Neural cell (in vitro differentiated cells): ENCODE measurements around the gene CXCL16. TPM values are rescaled to one million over a fixed set of nuclear protein-coding genes. Genes with fewer than 3 reads are reported as not detected.

Experiments used
- H2AFZ ChIP-seq: fragments of 200-600, 300-800 bp; sonication (generic), shearing (Covaris generic); 2 replicates; pipeline ENCODE4 v1.6.0; 2014; ENCODE audit warnings: low read depth, mild to moderate bottlenecking, antibody characterized with exemption, low read length, moderate library complexity
- H3F3A ChIP-seq: fragments of 200-600 bp; shearing (Covaris generic); 2 replicates; pipeline ENCODE4 v1.6.1; 2016; ENCODE audit warnings: mild to moderate bottlenecking, moderate library complexity, mixed read lengths, antibody characterized with exemption, low read length; ENCODE audit not compliant: insufficient read depth, poor library complexity, severe bottlenecking
- H3K27ac ChIP-seq: fragments of 200-600, 300-800 bp; sonication (generic), shearing (Covaris generic); 2 replicates; pipeline ENCODE4 v1.5.1; 2014; ENCODE audit warnings: mild to moderate bottlenecking, low read length, moderate library complexity
- H3K27me3 ChIP-seq: fragments of 300-800, 200-600 bp; sonication (generic), shearing (Covaris generic); 2 replicates; pipeline ENCODE4 v1.6.0; 2014; ENCODE audit warnings: mild to moderate bottlenecking, low read depth, low read length, moderate library complexity; ENCODE audit not compliant: insufficient read depth
- H3K36me3 ChIP-seq: fragments of 300-800, 200-600 bp; sonication (generic), shearing (Covaris generic); 2 replicates; pipeline ENCODE4 v1.5.1; 2014; ENCODE audit warnings: mild to moderate bottlenecking, antibody characterized with exemption, low read length, moderate library complexity; ENCODE audit not compliant: insufficient read depth
- H3K4me2 ChIP-seq: fragments of 300-800, 200-600 bp; sonication (generic), shearing (Covaris generic); 2 replicates; pipeline ENCODE4 v1.6.0; 2014; ENCODE audit warnings: mild to moderate bottlenecking, low read length
- H3K4me3 ChIP-seq: fragments of 300-800, 200-600 bp; sonication (generic), shearing (Covaris generic); 2 replicates; pipeline ENCODE4 v1.5.1; 2014; ENCODE audit warnings: mild to moderate bottlenecking, low read length, moderate library complexity
- H3K79me2 ChIP-seq: fragments of 200-600 bp; shearing (Covaris generic); replicated peaks from 2 replicates; pipeline ENCODE4 v1.6.0; 2014; ENCODE audit warnings: mild to moderate bottlenecking, low read length, moderate library complexity; ENCODE audit not compliant: insufficient read depth
- H3K9ac ChIP-seq: fragments of 300-800, 200-600 bp; sonication (generic), shearing (Covaris generic); 2 replicates; pipeline ENCODE4 v1.6.1; 2016; ENCODE audit warnings: mild to moderate bottlenecking, low read length, mixed read lengths
- H3K9me2 ChIP-seq: fragments of 200-600 bp; shearing (Covaris generic); 2 replicates; pipeline ENCODE4 v1.6.1; 2016; ENCODE audit warnings: mild to moderate bottlenecking, low read length, mixed read lengths; ENCODE audit not compliant: insufficient read depth
- H3K9me3 ChIP-seq: fragments of 200-600, 300-800 bp; sonication (generic), shearing (Covaris generic); 2 replicates; pipeline ENCODE4 v1.6.1; 2016; ENCODE audit warnings: mild to moderate bottlenecking, mixed run types, low read length, moderate library complexity, mixed read lengths
- H4K20me1 ChIP-seq: fragments of 200-600 bp; shearing (Covaris generic); 2 replicates; pipeline ENCODE4 v1.6.1; 2016; ENCODE audit warnings: mild to moderate bottlenecking, mixed run types; ENCODE audit not compliant: insufficient read depth
- EP300 ChIP-seq: fragments of 450-650 bp; conservative IDR thresholded peaks from 2 replicates; pipeline ENCODE4 v1.6.1; 2014; ENCODE audit warnings: antibody characterized with exemption, mild to moderate bottlenecking, moderate library complexity; ENCODE audit not compliant: poor library complexity, severe bottlenecking
- EZH2 ChIP-seq: fragments of 200-600, 300-800 bp; shearing (Covaris generic), sonication (generic); IDR thresholded peaks from 2 replicates; pipeline ENCODE4 v1.6.1; 2014; ENCODE audit warnings: antibody characterized with exemption, low read length, borderline replicate concordance, mild to moderate bottlenecking; ENCODE audit not compliant: insufficient read depth, poor library complexity, severe bottlenecking
- MXI1 ChIP-seq: fragments of 450-650 bp; conservative IDR thresholded peaks from 2 replicates; pipeline ENCODE4 v1.6.1; 2014; ENCODE audit warnings: antibody characterized with exemption, mild to moderate bottlenecking; ENCODE audit not compliant: poor library complexity, severe bottlenecking
- POLR2AphosphoS5 ChIP-seq: IDR thresholded peaks from 2 replicates; pipeline ENCODE4 v1.6.1; 2012
- RAD21 ChIP-seq: fragments of 450-650 bp; conservative IDR thresholded peaks from 2 replicates; pipeline ENCODE4 v1.6.1; 2014; ENCODE audit warnings: antibody characterized with exemption, mild to moderate bottlenecking, moderate library complexity
- SMC3 ChIP-seq: fragments of 450-650 bp; conservative IDR thresholded peaks from 2 replicates; pipeline ENCODE4 v1.6.1; 2014; ENCODE audit warnings: antibody characterized with exemption, mild to moderate bottlenecking, moderate library complexity; ENCODE audit not compliant: poor library complexity
- TAF1 ChIP-seq: IDR thresholded peaks from 2 replicates; pipeline ENCODE4 v1.6.1; 2012; ENCODE audit warnings: low read depth
- polyA plus RNA-seq: library from polyadenylated mRNA; depleted of rRNA; stranded (reverse); fragments of >200 nt; gene quantifications from 2 replicates; pipeline ENCODE4 v1.2.3, GENCODE V29; 2014
- TF ChIP-seq, protein P1 (sequence below): fragments of 450-650 bp; IDR thresholded peaks from 2 replicates; pipeline ENCODE4 v1.5.1; 2014; ENCODE audit warnings: antibody characterized with exemption, mild to moderate bottlenecking, moderate library complexity; ENCODE audit not compliant: poor library complexity, severe bottlenecking
- TF ChIP-seq, protein P2 (sequence below): IDR thresholded peaks from 2 replicates; pipeline ENCODE4 v1.6.1; 2012; ENCODE audit warnings: borderline replicate concordance

CXCL16 gene
- polyA plus RNA-seq, 1 donor from 2014 or later, result not detected

DNA sequence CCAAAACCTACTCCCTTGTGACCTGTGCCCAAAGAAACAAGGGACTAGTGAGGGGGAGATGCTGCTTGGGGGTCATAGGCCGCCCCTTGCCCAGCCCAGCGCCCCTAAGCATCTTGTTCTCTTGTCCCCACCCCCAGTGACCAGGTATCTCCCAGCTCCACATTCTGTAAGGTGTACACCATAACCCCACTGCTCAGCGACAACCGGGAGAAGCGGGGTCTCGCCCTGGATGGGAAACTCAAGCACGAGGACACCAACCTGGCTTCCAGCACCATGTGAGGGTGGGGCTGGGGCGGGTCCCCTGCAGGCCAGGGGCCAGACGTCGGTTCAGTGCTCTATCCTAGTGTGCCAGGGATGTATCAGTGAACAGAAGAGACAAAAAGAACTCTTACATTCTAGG is 20.6 kb downstream of the CXCL16 start:
- no peak overlapping the region for H3K27ac ChIP-seq
- H3K9ac ChIP-seq, result no peak overlapping the region
- H3K9me2 ChIP-seq, result no peaks in the 10 kb centered on the region
- no peak overlapping the region for H2AFZ ChIP-seq
- no peak overlapping the region for H3K4me3 ChIP-seq
- TF ChIP-seq MXI1 (no peak), EZH2 (no peak), POLR2AphosphoS5 (no peak), RAD21 (no peak), TAF1 (no peak), SMC3 (no peak), EP300 (no peak)
- TF ChIP-seq, protein P1, sequence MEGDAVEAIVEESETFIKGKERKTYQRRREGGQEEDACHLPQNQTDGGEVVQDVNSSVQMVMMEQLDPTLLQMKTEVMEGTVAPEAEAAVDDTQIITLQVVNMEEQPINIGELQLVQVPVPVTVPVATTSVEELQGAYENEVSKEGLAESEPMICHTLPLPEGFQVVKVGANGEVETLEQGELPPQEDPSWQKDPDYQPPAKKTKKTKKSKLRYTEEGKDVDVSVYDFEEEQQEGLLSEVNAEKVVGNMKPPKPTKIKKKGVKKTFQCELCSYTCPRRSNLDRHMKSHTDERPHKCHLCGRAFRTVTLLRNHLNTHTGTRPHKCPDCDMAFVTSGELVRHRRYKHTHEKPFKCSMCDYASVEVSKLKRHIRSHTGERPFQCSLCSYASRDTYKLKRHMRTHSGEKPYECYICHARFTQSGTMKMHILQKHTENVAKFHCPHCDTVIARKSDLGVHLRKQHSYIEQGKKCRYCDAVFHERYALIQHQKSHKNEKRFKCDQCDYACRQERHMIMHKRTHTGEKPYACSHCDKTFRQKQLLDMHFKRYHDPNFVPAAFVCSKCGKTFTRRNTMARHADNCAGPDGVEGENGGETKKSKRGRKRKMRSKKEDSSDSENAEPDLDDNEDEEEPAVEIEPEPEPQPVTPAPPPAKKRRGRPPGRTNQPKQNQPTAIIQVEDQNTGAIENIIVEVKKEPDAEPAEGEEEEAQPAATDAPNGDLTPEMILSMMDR, result no peak
- TF ChIP-seq, protein P2, sequence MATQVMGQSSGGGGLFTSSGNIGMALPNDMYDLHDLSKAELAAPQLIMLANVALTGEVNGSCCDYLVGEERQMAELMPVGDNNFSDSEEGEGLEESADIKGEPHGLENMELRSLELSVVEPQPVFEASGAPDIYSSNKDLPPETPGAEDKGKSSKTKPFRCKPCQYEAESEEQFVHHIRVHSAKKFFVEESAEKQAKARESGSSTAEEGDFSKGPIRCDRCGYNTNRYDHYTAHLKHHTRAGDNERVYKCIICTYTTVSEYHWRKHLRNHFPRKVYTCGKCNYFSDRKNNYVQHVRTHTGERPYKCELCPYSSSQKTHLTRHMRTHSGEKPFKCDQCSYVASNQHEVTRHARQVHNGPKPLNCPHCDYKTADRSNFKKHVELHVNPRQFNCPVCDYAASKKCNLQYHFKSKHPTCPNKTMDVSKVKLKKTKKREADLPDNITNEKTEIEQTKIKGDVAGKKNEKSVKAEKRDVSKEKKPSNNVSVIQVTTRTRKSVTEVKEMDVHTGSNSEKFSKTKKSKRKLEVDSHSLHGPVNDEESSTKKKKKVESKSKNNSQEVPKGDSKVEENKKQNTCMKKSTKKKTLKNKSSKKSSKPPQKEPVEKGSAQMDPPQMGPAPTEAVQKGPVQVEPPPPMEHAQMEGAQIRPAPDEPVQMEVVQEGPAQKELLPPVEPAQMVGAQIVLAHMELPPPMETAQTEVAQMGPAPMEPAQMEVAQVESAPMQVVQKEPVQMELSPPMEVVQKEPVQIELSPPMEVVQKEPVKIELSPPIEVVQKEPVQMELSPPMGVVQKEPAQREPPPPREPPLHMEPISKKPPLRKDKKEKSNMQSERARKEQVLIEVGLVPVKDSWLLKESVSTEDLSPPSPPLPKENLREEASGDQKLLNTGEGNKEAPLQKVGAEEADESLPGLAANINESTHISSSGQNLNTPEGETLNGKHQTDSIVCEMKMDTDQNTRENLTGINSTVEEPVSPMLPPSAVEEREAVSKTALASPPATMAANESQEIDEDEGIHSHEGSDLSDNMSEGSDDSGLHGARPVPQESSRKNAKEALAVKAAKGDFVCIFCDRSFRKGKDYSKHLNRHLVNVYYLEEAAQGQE, result no peak
- no peaks in the 10 kb centered on the region for H3K9me3 ChIP-seq
- H3F3A ChIP-seq, result no peaks in the 10 kb centered on the region
- no peaks in the 10 kb centered on the region for H3K36me3 ChIP-seq
- H4K20me1 ChIP-seq, result no peaks in the 10 kb centered on the region
- H3K79me2 ChIP-seq, result no peaks in the 10 kb centered on the region
- no peak overlapping the region for H3K4me2 ChIP-seq
- no peaks in the 10 kb centered on the region for H3K27me3 ChIP-seq

DNA sequence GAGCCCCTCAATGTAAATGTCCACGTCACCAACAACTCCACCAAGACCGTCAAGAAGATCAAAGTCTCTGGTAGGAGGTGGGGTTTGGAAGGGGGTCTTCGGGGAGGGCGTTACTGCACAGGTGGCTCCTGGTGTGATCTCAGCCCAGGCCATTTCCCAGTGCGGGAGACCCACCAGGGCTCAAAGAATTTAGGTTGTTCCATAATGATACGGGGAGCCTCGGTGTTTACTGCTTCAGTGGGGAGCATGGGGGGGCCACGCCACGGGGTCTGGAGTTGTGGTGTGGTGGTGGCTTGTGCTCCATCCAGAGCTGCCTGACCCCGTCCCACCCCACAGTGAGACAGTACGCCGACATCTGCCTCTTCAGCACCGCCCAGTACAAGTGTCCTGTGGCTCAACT is 21.5 kb downstream of the CXCL16 start:
- Histone ChIP-seq H3K9me3 (no peaks in the 10 kb centered on the region), H3K36me3 (no peaks in the 10 kb centered on the region), H3K4me2 (no peak overlapping the region), H3K4me3 (no peak overlapping the region), H3K9me2 (no peaks in the 10 kb centered on the region), H3F3A (no peaks in the 10 kb centered on the region), H3K9ac (no peak overlapping the region), H4K20me1 (no peaks in the 10 kb centered on the region), H3K27ac (no peak overlapping the region), H2AFZ (no peak overlapping the region), H3K27me3 (no peaks in the 10 kb centered on the region), H3K79me2 (no peaks in the 10 kb centered on the region)
- TF ChIP-seq SMC3 (no peak), EZH2 (no peak), EP300 (no peak), MXI1 (no peak), POLR2AphosphoS5 (no peak), RAD21 (no peak), TAF1 (no peak)
- TF ChIP-seq, protein P1, result no peak
- TF ChIP-seq, protein P2, result no peak
